GM12891 (cell line): ENCODE measurements around the gene EXTL1.

Source experiments
- PAX5 ChIP-seq: IDR thresholded peaks from 2 replicates; pipeline ENCODE4 v1.6.1; 2011; ENCODE audit warnings: low read length, moderate library complexity, mild to moderate bottlenecking; ENCODE audit not compliant: insufficient read depth, severe bottlenecking
- POLR2A ChIP-seq: IDR thresholded peaks from 2 replicates; pipeline ENCODE4 v1.6.1; 2011; ENCODE audit warnings: low read depth, low read length, control low read depth
- POLR2AphosphoS5 ChIP-seq: IDR thresholded peaks from 2 replicates; pipeline ENCODE4 v1.6.1; 2011; ENCODE audit warnings: low read depth, low read length, control low read depth
- POU2F2 ChIP-seq: IDR thresholded peaks from 2 replicates; pipeline ENCODE4 v1.6.1; 2011; ENCODE audit warnings: low read depth, mild to moderate bottlenecking, control low read depth, low read length, moderate library complexity
- SPI1 ChIP-seq: IDR thresholded peaks from 2 replicates; pipeline ENCODE4 v1.6.1; 2011; ENCODE audit warnings: low read depth, low read length, control low read depth
- TAF1 ChIP-seq: IDR thresholded peaks from 2 replicates; pipeline ENCODE4 v1.6.1; 2011; ENCODE audit warnings: low read depth, low read length, control low read depth

GRCh38 chr1:25987951-25988350 lies 33.6 kb upstream of the EXTL1 start:
- no peak for TF ChIP-seq POLR2A
- no peak for TF ChIP-seq POU2F2
- TF ChIP-seq POLR2AphosphoS5: no peak
- no peak for TF ChIP-seq SPI1
- TF ChIP-seq PAX5: no peak
- no peak for TF ChIP-seq TAF1
